Neural crest cell (in vitro differentiated cells): ENCODE data around the gene ZNF460. TPM values are rescaled to one million over a fixed set of nuclear protein-coding genes. Genes with fewer than 3 reads are reported as not detected.

Source experiments
- DNase-seq: peaks from one replicate; pipeline ENCODE4 v3.0.0; 2021; ENCODE audit warnings: low read depth, mixed read lengths, low spot score
- H3K27ac Mint-ChIP-seq: one replicate; pipeline ENCODE4 v1.8.0; 2021; ENCODE audit warnings: mild to moderate bottlenecking, mixed read lengths; ENCODE audit not compliant: unreplicated experiment
- H3K27me3 Mint-ChIP-seq: 2 replicates; pipeline ENCODE4 v1.8.0; 2021; ENCODE audit warnings: low read depth, mild to moderate bottlenecking, mixed read lengths
- H3K36me3 Mint-ChIP-seq: 2 replicates; pipeline ENCODE4 v1.8.0; 2021; ENCODE audit warnings: low read depth, mild to moderate bottlenecking, mixed read lengths
- H3K4me1 Mint-ChIP-seq: 2 replicates; pipeline ENCODE4 v1.8.0; 2021; ENCODE audit warnings: mixed read lengths
- H3K4me3 Mint-ChIP-seq: one replicate; pipeline ENCODE4 v1.8.0; 2021; ENCODE audit warnings: mild to moderate bottlenecking, mixed read lengths
- H3K9me3 Mint-ChIP-seq: 2 replicates; pipeline ENCODE4 v1.8.0; 2021; ENCODE audit warnings: mixed read lengths
- CTCF ChIP-seq: fragments of 200-600 bp; sonication (generic); conservative IDR thresholded peaks from 2 replicates; pipeline ENCODE4 v1.5.0; 2021; ENCODE audit warnings: antibody characterized with exemption, mild to moderate bottlenecking
- long read RNA-seq: library from polyadenylated mRNA; unstranded; transcript quantifications from one replicate; pipeline ENCODE4 v2.0.0, GENCODE V29; 2020
- total RNA-seq: library from RNA; stranded (reverse); gene quantifications from 2 replicates; pipeline ENCODE4 v1.2.1, GENCODE V29; 2021

Gene ZNF460
- 58.5 and 59.1 TPM in 2 replicates for total RNA-seq
- long read RNA-seq, partial matches to known transcripts = 0 of 3 reads
- long read RNA-seq, other reads (novel, unspliced or antisense) = 0 of 3 reads

GRCh38 chr19:57280165-57280961 is at the start of gene ZNF460:
ZNF460 (plus strand) TSS chr19:57280485; CDS start chr19:57280807, 322 bp downstream.
- Mint-ChIP-seq H3K4me3 (no peak within 1 kb of the TSS), H3K27me3 (no peaks in the 10 kb centered on the region), H3K36me3 (peaks cover 4% of the 10 kb centered on the region), H3K4me1 (peaks cover 19% of the 10 kb centered on the region), H3K9me3 (no peaks in the 10 kb centered on the region), H3K27ac (no peak within 1 kb of the TSS)
- DNase-seq = peak; percentile 94
- no peak for TF ChIP-seq CTCF

- H3K4me3 Mint-ChIP-seq = no peak overlapping the region
- H3K36me3 Mint-ChIP-seq = no peaks in the 10 kb centered on the region
- no peak for TF ChIP-seq CTCF
- no peak overlapping the region for H3K27ac Mint-ChIP-seq
- H3K9me3 Mint-ChIP-seq = no peaks in the 10 kb centered on the region
- no peak for DNase-seq
- H3K27me3 Mint-ChIP-seq = peaks cover 9% of the 10 kb centered on the region
- H3K4me1 Mint-ChIP-seq = no peaks in the 10 kb centered on the region
These were observed 48.6 kb upstream of the ZNF460 start for GRCh38 chr19:57231686-57232085.

GRCh38 chr19:57233207-57233606 is 47.1 kb upstream of the ZNF460 start:
- H3K27ac Mint-ChIP-seq = no peak overlapping the region

GRCh38 chr19:57239982-57240310 is 40.3 kb upstream of the ZNF460 start:
- Mint-ChIP-seq H3K27ac (peak overlapping the region; percentile 97), H3K36me3 (peaks cover 2% of the 10 kb centered on the region), H3K9me3 (peaks cover 2% of the 10 kb centered on the region), H3K4me3 (peak overlapping the region; percentile 97), H3K4me1 (peaks cover 21% of the 10 kb centered on the region), H3K27me3 (no peaks in the 10 kb centered on the region)
- TF ChIP-seq CTCF = no peak
- no peak for DNase-seq

More at GRCh38 chr19:57233207-57233606, 47.1 kb upstream of the ZNF460 start:
- H3K36me3 Mint-ChIP-seq = no peaks in the 10 kb centered on the region
- no peaks in the 10 kb centered on the region for H3K9me3 Mint-ChIP-seq
- no peak for DNase-seq
- H3K27me3 Mint-ChIP-seq = peaks cover 8% of the 10 kb centered on the region
- TF ChIP-seq CTCF = no peak
- H3K4me1 Mint-ChIP-seq = no peaks in the 10 kb centered on the region
- H3K4me3 Mint-ChIP-seq = no peak overlapping the region

- no peaks in the 10 kb centered on the region for H3K27me3 Mint-ChIP-seq
- DNase-seq = peak; percentile 78
- peak within 1 kb of the TSS; percentile 97 for H3K4me3 Mint-ChIP-seq
- H3K4me1 Mint-ChIP-seq = peaks cover 21% of the 10 kb centered on the region
- H3K27ac Mint-ChIP-seq = peak within 1 kb of the TSS; percentile 97
- peak; percentile 13 for TF ChIP-seq CTCF
- H3K9me3 Mint-ChIP-seq = peaks cover 2% of the 10 kb centered on the region
- H3K36me3 Mint-ChIP-seq = peaks cover 2% of the 10 kb centered on the region
These were observed 39.8 kb upstream of the ZNF460 start, which contains the start of gene ZNF805 for GRCh38 chr19:57240311-57241090. ZNF805 (plus strand) TSS chr19:57240632; CDS start chr19:57240892, 260 bp downstream.
